IMR-90 (cell line): ENCODE results near the gene ANKRD45. TPM values are rescaled to one million over a fixed set of nuclear protein-coding genes. Genes with fewer than 3 reads are reported as not detected.

Experiments
- ATAC-seq: fragments of 200-7000 bp; cut with Tn5 transposase; 2 replicates; pipeline ENCODE4 v1.9.1; 2020; ENCODE audit warnings: low read depth, mild to moderate bottlenecking, moderate library complexity
- BruUV-seq: library from RNA; stranded (reverse); fragments of 400-500 nt; replicated peaks from 2 replicates; lab custom pipeline; 2021; lab: Mats Ljungman, UMichigan
- CTCF ChIA-PET: fragments of 300-600 bp; formaldehyde crosslinking; extraction: SDS; loops from one replicate; lab custom pipeline; 2021; ENCODE audit warnings: antibody characterized with exemption; lab: Yijun Ruan, JAX
- POLR2A ChIA-PET: fragments of 300-600 bp; sonication (Branson Sonifier 250); formaldehyde crosslinking; loops from one replicate; lab custom pipeline; 2022; ENCODE audit warnings: antibody characterized with exemption; ENCODE audit not compliant: unreplicated experiment; lab: Charles Lee
- DNase-seq: peaks from one replicate; pipeline ENCODE4 v3.0.0; 2013
- H2AFZ ChIP-seq: replicated peaks from 2 replicates; pipeline ENCODE3; 2013; ENCODE audit warnings: low read length, mild to moderate bottlenecking; ENCODE audit not compliant: poor library complexity
- H2AK5ac ChIP-seq: 2 replicates; pipeline ENCODE4 v1.6.1; 2013; ENCODE audit warnings: low read depth, low read length, inconsistent platforms
- H2AK9ac ChIP-seq: replicated peaks from 2 replicates; pipeline ENCODE3; 2013; ENCODE audit warnings: mild to moderate bottlenecking, low read depth, low read length, moderate library complexity; ENCODE audit not compliant: poor library complexity
- H2BK120ac ChIP-seq: 2 replicates; pipeline ENCODE4 v1.6.1; 2013; ENCODE audit warnings: low read depth, low read length, inconsistent platforms
- H2BK15ac ChIP-seq: 3 replicates; pipeline ENCODE4 v1.6.1; 2013; ENCODE audit warnings: low read depth, low read length, inconsistent platforms
- H2BK20ac ChIP-seq: 2 replicates; pipeline ENCODE4 v1.6.1; 2013; ENCODE audit warnings: low read depth, mild to moderate bottlenecking, inconsistent platforms, low read length, moderate library complexity
- H2BK5ac ChIP-seq: 2 replicates; pipeline ENCODE4 v1.6.1; 2013; ENCODE audit warnings: mild to moderate bottlenecking, low read depth, low read length, inconsistent platforms; ENCODE audit not compliant: poor library complexity, severe bottlenecking
- H3K14ac ChIP-seq: replicated peaks from 2 replicates; pipeline ENCODE4 v1.6.1; 2013; ENCODE audit warnings: low read depth, low read length, inconsistent platforms
- H3K18ac ChIP-seq: 2 replicates; pipeline ENCODE4 v1.6.1; 2013; ENCODE audit warnings: low read depth, low read length, control low read depth
- H3K23ac ChIP-seq: 2 replicates; pipeline ENCODE4 v1.6.1; 2013; ENCODE audit warnings: low read depth, low read length, inconsistent platforms
- H3K27ac ChIP-seq: 2 replicates; pipeline ENCODE4 v1.5.1; 2013; ENCODE audit warnings: mild to moderate bottlenecking, control low read depth, low read length; ENCODE audit not compliant: insufficient read depth
- H3K27me3 ChIP-seq: 2 replicates; pipeline ENCODE4 v1.6.1; 2013; ENCODE audit warnings: low read length; ENCODE audit not compliant: control insufficient read depth, insufficient read depth
- H3K36me3 ChIP-seq: 2 replicates; pipeline ENCODE4 v1.6.1; 2013; ENCODE audit warnings: low read length, mixed read lengths; ENCODE audit not compliant: control insufficient read depth, insufficient read depth
- H3K4ac ChIP-seq: 2 replicates; pipeline ENCODE4 v1.6.1; 2013; ENCODE audit warnings: low read depth, low read length, inconsistent platforms
- H3K4me1 ChIP-seq: 2 replicates; pipeline ENCODE4 v1.6.1; 2013; ENCODE audit warnings: low read length, mixed read lengths; ENCODE audit not compliant: control insufficient read depth, insufficient read depth
- H3K4me2 ChIP-seq: 2 replicates; pipeline ENCODE4 v1.6.1; 2013; ENCODE audit warnings: low read depth, mild to moderate bottlenecking, control low read depth, low read length, moderate library complexity
- H3K4me3 ChIP-seq: 2 replicates; pipeline ENCODE4 v1.5.1; 2013; ENCODE audit warnings: low read depth, mild to moderate bottlenecking, control low read depth, low read length, moderate library complexity; ENCODE audit not compliant: insufficient read depth
- H3K56ac ChIP-seq: 2 replicates; pipeline ENCODE4 v1.6.1; 2013; ENCODE audit warnings: low read length, inconsistent platforms; ENCODE audit not compliant: insufficient read depth; ENCODE audit errors: extremely low read depth
- H3K79me1 ChIP-seq, 2 experiments: 2 replicates each; pipeline ENCODE4 v1.6.1; 2013; ENCODE audit warnings: low read length in 2 of 2, inconsistent platforms in 1 of 2, low read depth in 1 of 2
- H3K9ac ChIP-seq: 2 replicates; pipeline ENCODE4 v1.6.1; 2013; ENCODE audit warnings: low read depth, low read length, control low read depth
- H3K9me1 ChIP-seq: 2 replicates; pipeline ENCODE4 v1.6.1; 2013; ENCODE audit warnings: low read length, inconsistent platforms; ENCODE audit not compliant: insufficient read depth
- H3K9me3 ChIP-seq: 2 replicates; pipeline ENCODE4 v1.6.1; 2013; ENCODE audit warnings: low read length; ENCODE audit not compliant: control insufficient read depth, insufficient read depth
- H4K20me1 ChIP-seq: 2 replicates; pipeline ENCODE4 v1.6.1; 2013; ENCODE audit warnings: low read length, inconsistent platforms; ENCODE audit not compliant: insufficient read depth
- H4K5ac ChIP-seq: 2 replicates; pipeline ENCODE4 v1.6.1; 2013; ENCODE audit warnings: mild to moderate bottlenecking, low read depth, low read length, control low read depth
- H4K8ac ChIP-seq, 2 experiments: 2 replicates each; pipeline ENCODE4 v1.6.1; 2013; ENCODE audit warnings: low read depth in 2 of 2, low read length in 2 of 2, control low read depth in 1 of 2, inconsistent platforms in 1 of 2
- H4K91ac ChIP-seq: 2 replicates; pipeline ENCODE4 v1.6.1; 2013; ENCODE audit warnings: low read depth, low read length, inconsistent platforms; ENCODE audit not compliant: insufficient read depth
- BHLHE40 ChIP-seq: fragments of 150-350 bp; IDR thresholded peaks from 2 replicates; pipeline ENCODE4 v1.6.1; 2016; ENCODE audit warnings: mild to moderate bottlenecking, low read depth, low read length
- MAFK ChIP-seq: IDR thresholded peaks from 2 replicates; pipeline ENCODE4 v1.6.1; 2012; ENCODE audit warnings: low read depth, low read length, improper control_type of control experiment
- POLR2A ChIP-seq: IDR thresholded peaks from 2 replicates; pipeline ENCODE4 v1.6.1; 2012; ENCODE audit warnings: mild to moderate bottlenecking, low read depth, low read length
- RAD21 ChIP-seq: IDR thresholded peaks from 2 replicates; pipeline ENCODE4 v1.6.1; 2012; ENCODE audit warnings: low read length, improper control_type of control experiment
- SMC3 ChIP-seq: fragments of 150-350 bp; IDR thresholded peaks from 2 replicates; pipeline ENCODE4 v1.6.1; 2016; ENCODE audit warnings: low read depth, mild to moderate bottlenecking, antibody characterized with exemption, low read length, moderate library complexity
- WGBS, 2 experiments: methylation state at CpG; one replicate each; pipeline versions ENCODE4 v1.1.5 to v1.1.7; 2013; ENCODE audit warnings: missing lambda C conversion rate in 2 of 2; ENCODE audit not compliant: insufficient read length in 1 of 2; ENCODE audit errors: extremely low coverage in 2 of 2; 5-methylcytosine and 5-hydroxymethylcytosine counted together
- dilution Hi-C: fragments of 300-500 bp; cut with HindIII; formaldehyde crosslinking; loops from one replicate; pipeline ENCODE4 v1.14.3; 2018; ENCODE audit warnings: low sequenced_read_pairs; ENCODE audit not compliant: unreplicated experiment
- in situ Hi-C: fragments of 300-500 bp; cut with MboI; formaldehyde crosslinking; loops from 3 replicates; pipeline ENCODE4 v1.14.3; 2019; ENCODE audit warnings: low sequenced_read_pairs, inconsistent platforms, mixed read lengths
- intact Hi-C: fragments of 100-400 bp; cut with micrococcal nuclease; formaldehyde crosslinking; loops from 2 replicates; pipeline ENCODE4 v1.10.0; 2022
- polyA plus RNA-seq, 3 experiments: library from polyadenylated mRNA; depleted of rRNA; stranded (reverse); fragments of >200 nt; gene quantifications; 2 replicates each; pipeline ENCODE4 v1.2.3, GENCODE V29; 2012; ENCODE audit warnings: low replicate concordance in 1 of 3
- total RNA-seq: library from RNA; depleted of rRNA; stranded (reverse); fragments of >200 nt; gene quantifications from 2 replicates; pipeline ENCODE4 v1.2.3, GENCODE V29; 2012
- TF ChIP-seq, protein P1 (sequence below): conservative IDR thresholded peaks from 2 replicates; pipeline ENCODE4 v1.5.1; 2012; ENCODE audit warnings: mild to moderate bottlenecking, low read depth, low read length, improper control_type of control experiment

The ANKRD45 gene
- total and polyA plus RNA-seq, 2 of the 4 experiments (the other 2 are of a cell fraction): under 0.01 TPM; not detected in 1

DNA sequence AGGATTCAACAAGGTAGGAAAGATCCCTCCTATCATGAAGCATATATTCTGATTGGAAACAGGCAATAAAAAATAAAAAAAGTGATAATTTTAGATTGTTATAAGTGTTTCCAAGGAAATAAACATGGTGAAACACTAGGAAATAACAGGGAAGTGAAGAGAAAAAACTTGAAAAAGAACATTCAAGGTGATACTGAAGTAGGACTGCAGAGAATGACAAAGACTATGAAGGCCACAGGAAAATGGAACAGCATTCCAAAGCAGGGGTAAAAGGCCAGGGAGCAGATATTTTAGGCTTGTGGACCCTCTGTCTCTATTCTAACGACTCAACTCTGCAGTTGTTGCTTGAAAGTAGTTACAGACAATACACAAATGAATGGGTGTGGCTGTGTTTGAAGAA lies 7.9 kb downstream of the ANKRD45 start:
- dilution Hi-C loops: no loop called here
- H3K36me3 ChIP-seq: no peaks in the 10 kb centered on the region
- BruUV-seq: no TSS peak
- no CpG with 5 or more reads among the region's 1 CpG for WGBS, 2 experiments
- H2BK20ac ChIP-seq: no peak overlapping the region
- H3K18ac ChIP-seq: no peak overlapping the region
- H3K4me3 ChIP-seq: no peak overlapping the region
- H2AK9ac ChIP-seq: no peak overlapping the region
- no peak overlapping the region for H3K23ac ChIP-seq
- no peak overlapping the region for H3K9ac ChIP-seq
- DNase-seq (no peak), ATAC-seq (no peak)
- H3K4me2 ChIP-seq: no peak overlapping the region
- H2BK15ac ChIP-seq: no peak overlapping the region
- no peaks in the 10 kb centered on the region for H3K9me3 ChIP-seq
- in situ Hi-C loops: no loop called here
- H4K20me1 ChIP-seq: no peaks in the 10 kb centered on the region
- H2AK5ac ChIP-seq: no peak overlapping the region
- H3K27me3 ChIP-seq: peaks cover 2% of the 10 kb centered on the region
- H2BK5ac ChIP-seq: no peak overlapping the region
- TF ChIP-seq POLR2A: no peak
- TF ChIP-seq MAFK: no peak
- TF ChIP-seq SMC3: no peak
- TF ChIP-seq, protein P1, sequence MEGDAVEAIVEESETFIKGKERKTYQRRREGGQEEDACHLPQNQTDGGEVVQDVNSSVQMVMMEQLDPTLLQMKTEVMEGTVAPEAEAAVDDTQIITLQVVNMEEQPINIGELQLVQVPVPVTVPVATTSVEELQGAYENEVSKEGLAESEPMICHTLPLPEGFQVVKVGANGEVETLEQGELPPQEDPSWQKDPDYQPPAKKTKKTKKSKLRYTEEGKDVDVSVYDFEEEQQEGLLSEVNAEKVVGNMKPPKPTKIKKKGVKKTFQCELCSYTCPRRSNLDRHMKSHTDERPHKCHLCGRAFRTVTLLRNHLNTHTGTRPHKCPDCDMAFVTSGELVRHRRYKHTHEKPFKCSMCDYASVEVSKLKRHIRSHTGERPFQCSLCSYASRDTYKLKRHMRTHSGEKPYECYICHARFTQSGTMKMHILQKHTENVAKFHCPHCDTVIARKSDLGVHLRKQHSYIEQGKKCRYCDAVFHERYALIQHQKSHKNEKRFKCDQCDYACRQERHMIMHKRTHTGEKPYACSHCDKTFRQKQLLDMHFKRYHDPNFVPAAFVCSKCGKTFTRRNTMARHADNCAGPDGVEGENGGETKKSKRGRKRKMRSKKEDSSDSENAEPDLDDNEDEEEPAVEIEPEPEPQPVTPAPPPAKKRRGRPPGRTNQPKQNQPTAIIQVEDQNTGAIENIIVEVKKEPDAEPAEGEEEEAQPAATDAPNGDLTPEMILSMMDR: no peak
- no peak for TF ChIP-seq RAD21
- TF ChIP-seq BHLHE40: no peak
- no peak overlapping the region for H3K4ac ChIP-seq
- H3K56ac ChIP-seq: no peak overlapping the region
- no peak overlapping the region for H2BK120ac ChIP-seq
- intact Hi-C loops: no loop called here
- no peaks in the 10 kb centered on the region for H3K9me1 ChIP-seq
- no peak overlapping the region for H3K27ac ChIP-seq
- no peak overlapping the region for H4K91ac ChIP-seq
- H4K8ac ChIP-seq: no peak overlapping the region
- H3K4me1 ChIP-seq: no peaks in the 10 kb centered on the region
- no peaks in the 10 kb centered on the region for H3K79me1 ChIP-seq
- H3K14ac ChIP-seq: no peak overlapping the region
- H4K5ac ChIP-seq: no peak overlapping the region
- CTCF ChIA-PET: no interaction called here
- H2AFZ ChIP-seq: no peak overlapping the region
- POLR2A ChIA-PET: no interaction called here
